Neural cell (in vitro differentiated cells): ENCODE measurements around the gene TPD52L1.

ENCODE experiments used
- CTCF ChIP-seq: fragments of 450-650 bp; IDR thresholded peaks from 2 replicates; pipeline ENCODE4 v1.5.1; 2014; ENCODE audit warnings: antibody characterized with exemption, mild to moderate bottlenecking, moderate library complexity; ENCODE audit not compliant: poor library complexity, severe bottlenecking
- EP300 ChIP-seq: fragments of 450-650 bp; conservative IDR thresholded peaks from 2 replicates; pipeline ENCODE4 v1.6.1; 2014; ENCODE audit warnings: antibody characterized with exemption, mild to moderate bottlenecking, moderate library complexity; ENCODE audit not compliant: poor library complexity, severe bottlenecking
- EZH2 ChIP-seq: fragments of 200-600, 300-800 bp; shearing (Covaris generic), sonication (generic); IDR thresholded peaks from 2 replicates; pipeline ENCODE4 v1.6.1; 2014; ENCODE audit warnings: antibody characterized with exemption, low read length, borderline replicate concordance, mild to moderate bottlenecking; ENCODE audit not compliant: insufficient read depth, poor library complexity, severe bottlenecking
- POLR2AphosphoS5 ChIP-seq: IDR thresholded peaks from 2 replicates; pipeline ENCODE4 v1.6.1; 2012
- RAD21 ChIP-seq: fragments of 450-650 bp; conservative IDR thresholded peaks from 2 replicates; pipeline ENCODE4 v1.6.1; 2014; ENCODE audit warnings: antibody characterized with exemption, mild to moderate bottlenecking, moderate library complexity
- SMC3 ChIP-seq: fragments of 450-650 bp; conservative IDR thresholded peaks from 2 replicates; pipeline ENCODE4 v1.6.1; 2014; ENCODE audit warnings: antibody characterized with exemption, mild to moderate bottlenecking, moderate library complexity; ENCODE audit not compliant: poor library complexity
- TAF1 ChIP-seq: IDR thresholded peaks from 2 replicates; pipeline ENCODE4 v1.6.1; 2012; ENCODE audit warnings: low read depth

- TF ChIP-seq EZH2, result no peak
- TF ChIP-seq SMC3, result no peak
- TF ChIP-seq TAF1, result no peak
- no peak for TF ChIP-seq EP300
- no peak for TF ChIP-seq CTCF
- no peak for TF ChIP-seq POLR2AphosphoS5
- TF ChIP-seq RAD21, result no peak
Measured at GRCh38 chr6:125116710-125117109, 36.9 kb upstream of the TPD52L1 start.
